Heart left ventricle (tissue), 13 donors: Measurements from ENCODE around the gene LMAN2.

Experiments used
- POLR2A ChIP-seq, 2 donors: fragments of 450-650 bp; IDR thresholded peaks; one replicate each; pipeline ENCODE4 v1.6.1; 2017; ENCODE audit warnings: antibody characterized with exemption in 2 of 2, mild to moderate bottlenecking in 2 of 2, moderate library complexity in 2 of 2
- TF ChIP-seq, protein P1 (sequence below), 12 donors: fragments of 200-600 bp; sonication (generic) in 4 of 12; IDR thresholded peaks; one replicate each; pipeline versions ENCODE4 v1.5.0 to v1.8.0; 2018 to 2022; ENCODE audit warnings: antibody characterized with exemption in 12 of 12, mild to moderate bottlenecking in 5 of 12
- donor health status: ischemic (EF 13 %, LVEDD 7.1; RV severe dilation, severe dysfunction).
- donor health status: DM: no; HTN: yes; CAD: no.
- donor health status: DM: no; HTN: no; CAD: no.
- donor health status: ischemic (EF 25% LVEDD 6.9; RV normal size, moderate dysfunction).
- donor health status: ischemic (EF 25% LVEDD 5.7; RV mildly dilated, moderate dysfunction).
- donor health status: ischemic (EF 35%, LVEDD 5.7; RV mildly dilated, moderate dysfunction).
- donor health status: nonischemic (EF 11% LVEDD 7.7; RV severe dilation, severe dysfunction).
- donor health status: DM: yes; HTN: yes; CAD: no.
- donor health status: PGD.
- donor health status: ischemic (EF 29% LVEDD 5.4; RV normal size, mild dysfunction).
- donor health status: nonischemic (EF 23%, LVEDD 6.1; RV moderate dilation, normal function).

DNA sequence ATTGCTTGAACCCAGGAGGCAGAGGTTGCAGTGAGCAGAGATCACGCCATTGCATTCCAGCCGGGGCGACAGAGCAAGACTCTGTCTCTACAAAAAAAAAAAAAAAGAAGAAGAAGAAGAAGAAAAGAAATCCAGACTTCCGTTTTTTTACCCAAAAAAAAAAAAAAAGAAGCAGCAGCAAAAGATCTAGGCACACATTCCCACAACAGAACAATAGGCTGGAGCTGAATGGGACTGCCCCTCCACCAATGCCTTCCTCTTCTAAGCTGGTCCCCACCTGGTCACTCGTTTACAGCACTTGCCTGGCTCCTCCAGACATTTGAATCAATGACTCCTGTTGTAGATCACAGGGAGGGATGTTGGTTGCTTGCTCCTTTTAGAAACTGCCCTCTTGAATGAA, 1.6 kb upstream of the LMAN2 start:
- TF ChIP-seq, protein P1, sequence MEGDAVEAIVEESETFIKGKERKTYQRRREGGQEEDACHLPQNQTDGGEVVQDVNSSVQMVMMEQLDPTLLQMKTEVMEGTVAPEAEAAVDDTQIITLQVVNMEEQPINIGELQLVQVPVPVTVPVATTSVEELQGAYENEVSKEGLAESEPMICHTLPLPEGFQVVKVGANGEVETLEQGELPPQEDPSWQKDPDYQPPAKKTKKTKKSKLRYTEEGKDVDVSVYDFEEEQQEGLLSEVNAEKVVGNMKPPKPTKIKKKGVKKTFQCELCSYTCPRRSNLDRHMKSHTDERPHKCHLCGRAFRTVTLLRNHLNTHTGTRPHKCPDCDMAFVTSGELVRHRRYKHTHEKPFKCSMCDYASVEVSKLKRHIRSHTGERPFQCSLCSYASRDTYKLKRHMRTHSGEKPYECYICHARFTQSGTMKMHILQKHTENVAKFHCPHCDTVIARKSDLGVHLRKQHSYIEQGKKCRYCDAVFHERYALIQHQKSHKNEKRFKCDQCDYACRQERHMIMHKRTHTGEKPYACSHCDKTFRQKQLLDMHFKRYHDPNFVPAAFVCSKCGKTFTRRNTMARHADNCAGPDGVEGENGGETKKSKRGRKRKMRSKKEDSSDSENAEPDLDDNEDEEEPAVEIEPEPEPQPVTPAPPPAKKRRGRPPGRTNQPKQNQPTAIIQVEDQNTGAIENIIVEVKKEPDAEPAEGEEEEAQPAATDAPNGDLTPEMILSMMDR (IDR thresholded peaks at IDR 0.05), result no peak
- no peak for TF ChIP-seq POLR2A (IDR thresholded peaks at IDR 0.05)
